DMS153 (cell line): ENCODE data around the gene OR2K2.
"Not testable (repeated sequence)": the region's sequence is repeated elsewhere in the genome, so short reads cannot be mapped to it uniquely, and the experiment has no call there.

Experiments used
- DNase-seq: peaks from one replicate; lab custom pipeline; 2025; lab: John Stamatoyannopoulos, UW

OR2K2 gene

GRCh38 chr9:111297066-111297824 lies 32.8 kb downstream of the OR2K2 start:
- no peak for DNase-seq

- DNase-seq: no peak
These were observed 35.2 kb downstream of the OR2K2 start for GRCh38 chr9:111294691-111295451.

- DNase-seq: no peak
These were observed 42.9 kb downstream of the OR2K2 start for GRCh38 chr9:111287127-111287526.

GRCh38 chr9:111284703-111285102 lies 45.3 kb downstream of the OR2K2 start:
- DNase-seq: no peak

GRCh38 chr9:111282845-111283244 lies 47.2 kb downstream of the OR2K2 start:
- DNase-seq: no peak

- DNase-seq: not testable (repeated sequence)
These were observed 49.2 kb downstream of the OR2K2 start for GRCh38 chr9:111280795-111281194.
